GM23338 (cell line): Measurements from ENCODE around the gene VWA2. TPM values are rescaled to one million over a fixed set of nuclear protein-coding genes. Genes with fewer than 3 reads are reported as not detected.

ENCODE experiments used
- ATAC-seq: fragments of 200-7000 bp; cut with Tn5 transposase; 3 replicates; pipeline ENCODE4 v1.9.1; 2020
- DNase-seq: peaks from one replicate; pipeline ENCODE4 v3.0.0-alpha.2; 2015; ENCODE audit warnings: low spot score
- H2AFZ ChIP-seq: fragments of 200-600 bp; sonication (generic); 2 replicates; pipeline ENCODE4 v1.8.0; 2016; ENCODE audit warnings: antibody characterized with exemption, mild to moderate bottlenecking, moderate library complexity
- H3F3A ChIP-seq: fragments of 200-600 bp; sonication (generic); replicated peaks from 2 replicates; pipeline ENCODE4 v1.8.0; 2017; ENCODE audit warnings: antibody characterized with exemption, mixed run types, low read depth
- H3K27ac ChIP-seq: fragments of 200-600 bp; sonication (generic); 2 replicates; pipeline ENCODE4 v1.6.1; 2016; ENCODE audit warnings: low read depth
- H3K27me3 ChIP-seq: fragments of 200-600 bp; sonication (generic); 2 replicates; pipeline ENCODE4 v1.8.0; 2016; ENCODE audit warnings: mild to moderate bottlenecking, mixed run types, moderate library complexity; ENCODE audit not compliant: insufficient read depth
- H3K36me3 ChIP-seq: fragments of 200-600 bp; sonication (generic); 2 replicates; pipeline ENCODE4 v1.8.0; 2016; ENCODE audit warnings: mild to moderate bottlenecking; ENCODE audit not compliant: insufficient read depth
- H3K4me1 ChIP-seq: fragments of 200-600 bp; sonication (generic); 2 replicates; pipeline ENCODE4 v1.8.0; 2016; ENCODE audit warnings: mild to moderate bottlenecking, moderate library complexity; ENCODE audit not compliant: insufficient read depth
- H3K4me2 ChIP-seq: fragments of 200-600 bp; sonication (generic); 2 replicates; pipeline ENCODE4 v1.7.1; 2017; ENCODE audit warnings: mixed run types
- H3K4me3 ChIP-seq: fragments of 200-600 bp; sonication (generic); 2 replicates; pipeline ENCODE4 v1.6.1; 2016; ENCODE audit warnings: mixed run types
- H3K79me2 ChIP-seq: fragments of 200-600 bp; sonication (generic); replicated peaks from 2 replicates; pipeline ENCODE4 v1.8.0; 2017; ENCODE audit warnings: mild to moderate bottlenecking; ENCODE audit not compliant: insufficient read depth
- H3K9me2 ChIP-seq: fragments of 200-600 bp; sonication (generic); 2 replicates; pipeline ENCODE4 v1.8.0; 2017; ENCODE audit not compliant: insufficient read depth
- H4K20me1 ChIP-seq: fragments of 200-600 bp; sonication (generic); replicated peaks from 2 replicates; pipeline ENCODE4 v1.8.0; 2017; ENCODE audit warnings: mild to moderate bottlenecking; ENCODE audit not compliant: insufficient read depth
- H3K27ac Mint-ChIP-seq: 2 replicates; pipeline ENCODE4 v1.8.0; 2020; ENCODE audit warnings: inconsistent platforms, mild to moderate bottlenecking, moderate library complexity, mixed read lengths
- H3K27me3 Mint-ChIP-seq: 3 replicates; pipeline ENCODE4 v1.8.0; 2022; ENCODE audit warnings: low read depth, mild to moderate bottlenecking, moderate library complexity, mixed read lengths, inconsistent platforms; ENCODE audit not compliant: insufficient read depth, poor library complexity
- H3K36me3 Mint-ChIP-seq: 3 replicates; pipeline ENCODE4 v1.8.0; 2021; ENCODE audit warnings: low read depth, mild to moderate bottlenecking, inconsistent platforms, moderate library complexity, mixed read lengths
- H3K4me1 Mint-ChIP-seq: 3 replicates; pipeline ENCODE4 v1.8.0; 2020; ENCODE audit warnings: mild to moderate bottlenecking, inconsistent platforms, mixed read lengths
- H3K4me3 Mint-ChIP-seq: 3 replicates; pipeline ENCODE4 v1.8.0; 2021; ENCODE audit warnings: moderate library complexity, mild to moderate bottlenecking, inconsistent platforms, mixed read lengths
- H3K9me3 Mint-ChIP-seq: 3 replicates; pipeline ENCODE4 v1.8.0; 2020; ENCODE audit warnings: moderate library complexity, mild to moderate bottlenecking, inconsistent platforms, mixed read lengths
- CREB1 ChIP-seq: fragments of 250-450 bp; sonication (Bioruptor Pico); IDR thresholded peaks from 2 replicates; pipeline ENCODE4 v1.5.0; 2020; ENCODE audit warnings: low read depth, mild to moderate bottlenecking, moderate library complexity
- EZH2 ChIP-seq: fragments of 200-600 bp; sonication (generic); IDR thresholded peaks from one replicate; pipeline ENCODE4 v1.8.0; 2017; ENCODE audit warnings: antibody characterized with exemption, mild to moderate bottlenecking, low read depth; ENCODE audit not compliant: unreplicated experiment
- EZH2phosphoT487 ChIP-seq: fragments of 200-600 bp; sonication (generic); IDR thresholded peaks from one replicate; pipeline ENCODE4 v1.8.1; 2018; ENCODE audit warnings: antibody characterized with exemption; ENCODE audit not compliant: unreplicated experiment
- JUNB ChIP-seq: IDR thresholded peaks from one replicate; pipeline ENCODE4 v1.6.1; 2016; ENCODE audit warnings: antibody characterized with exemption; ENCODE audit not compliant: unreplicated experiment
- NANOG ChIP-seq: IDR thresholded peaks from 2 replicates; pipeline ENCODE4 v1.6.1; 2016; ENCODE audit warnings: antibody characterized with exemption, borderline replicate concordance
- POLR2AphosphoS5 ChIP-seq: IDR thresholded peaks from 2 replicates; pipeline ENCODE4 v1.6.1; 2016; ENCODE audit warnings: antibody characterized with exemption, low read depth
- ZNF114 ChIP-seq: fragments of 250-450 bp; sonication (Bioruptor Pico); IDR thresholded peaks from 2 replicates; pipeline ENCODE4 v1.5.0; 2020; ENCODE audit warnings: mild to moderate bottlenecking, moderate library complexity
- ZNF331 ChIP-seq: fragments of 250-450 bp; sonication (Bioruptor Pico); IDR thresholded peaks from 2 replicates; pipeline ENCODE4 v1.5.0; 2020; ENCODE audit warnings: low read depth, mild to moderate bottlenecking, moderate library complexity
- polyA plus RNA-seq: library from polyadenylated mRNA; unstranded; fragments of >200 nt; fragmentation: Nextera tagmentation; extraction: Ambion mirVana; gene quantifications from 2 replicates; pipeline ENCODE4 v1.2.1, GENCODE V29; 2016
- total RNA-seq: library from RNA; depleted of rRNA; stranded (reverse); fragments of >200 nt; shearing (Covaris generic); gene quantifications from 2 replicates; pipeline ENCODE4 v1.2.3, GENCODE V29; 2014
- TF ChIP-seq, protein P1 (sequence below): fragments of 250-450 bp; sonication (Bioruptor Pico); IDR thresholded peaks from 2 replicates; pipeline ENCODE4 v1.5.0; 2020; ENCODE audit warnings: mild to moderate bottlenecking, moderate library complexity
- TF ChIP-seq, protein P2 (sequence below), 2 experiments: fragments of 200-600 bp in 1 of 2; sonication (generic) in 1 of 2; conservative IDR thresholded peaks; 2 replicates each; pipeline versions ENCODE4 v1.5.1 to v1.6.1; 2016 to 2017; ENCODE audit warnings: antibody characterized with exemption in 2 of 2, low read depth in 2 of 2, mild to moderate bottlenecking in 2 of 2, moderate library complexity in 1 of 2
- TF ChIP-seq, protein P3 (sequence below): IDR thresholded peaks from one replicate; pipeline ENCODE4 v1.6.1; 2018; ENCODE audit warnings: antibody characterized with exemption; ENCODE audit not compliant: unreplicated experiment

The VWA2 gene
- total and polyA plus RNA-seq, 2 experiments from 2014 or later, result 0.48 to 3.7 TPM

DNA sequence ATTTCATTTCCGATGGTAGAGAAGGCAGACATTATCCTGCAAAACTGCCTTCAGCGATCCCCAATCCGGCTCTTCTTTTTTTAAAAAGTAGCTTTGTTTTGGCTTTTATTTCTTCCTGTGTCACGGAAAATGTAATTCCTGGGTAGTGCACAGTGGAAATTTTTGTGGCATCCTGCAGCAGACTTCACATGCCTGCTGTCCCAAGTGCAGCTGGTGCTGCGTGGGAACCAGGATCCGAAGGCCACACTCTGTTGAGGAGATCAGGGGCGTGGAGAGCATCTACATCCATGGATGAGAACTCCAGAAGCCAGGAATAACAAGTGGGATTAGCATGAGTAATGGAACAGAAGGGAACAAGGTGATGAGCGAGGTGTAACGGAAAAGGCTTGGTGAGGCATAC, 4.6 kb downstream of the VWA2 start:
- ATAC-seq, result no peak
- Mint-ChIP-seq H3K36me3 (no peaks in the 10 kb centered on the region), H3K4me1 (peaks cover 14% of the 10 kb centered on the region), H3K9me3 (no peaks in the 10 kb centered on the region), H3K27ac (no peak overlapping the region), H3K4me3 (no peak overlapping the region), H3K27me3 (peaks cover 20% of the 10 kb centered on the region)
- no peak overlapping the region for H3K4me3 ChIP-seq
- no peak for TF ChIP-seq EZH2phosphoT487
- no peak for TF ChIP-seq POLR2AphosphoS5
- no peak for TF ChIP-seq EZH2
- H3K27me3 ChIP-seq, result peaks cover 26% of the 10 kb centered on the region
- H3K9me2 ChIP-seq, result no peaks in the 10 kb centered on the region
- DNase-seq, result no peak
- H3F3A ChIP-seq, result no peaks in the 10 kb centered on the region
- H3K36me3 ChIP-seq, result no peaks in the 10 kb centered on the region
- no peak overlapping the region for H3K4me2 ChIP-seq
- H3K4me1 ChIP-seq, result peaks cover 6% of the 10 kb centered on the region
- H3K79me2 ChIP-seq, result no peaks in the 10 kb centered on the region
- H2AFZ ChIP-seq, result no peak overlapping the region
- H4K20me1 ChIP-seq, result no peaks in the 10 kb centered on the region
- no peak overlapping the region for H3K27ac ChIP-seq

DNA sequence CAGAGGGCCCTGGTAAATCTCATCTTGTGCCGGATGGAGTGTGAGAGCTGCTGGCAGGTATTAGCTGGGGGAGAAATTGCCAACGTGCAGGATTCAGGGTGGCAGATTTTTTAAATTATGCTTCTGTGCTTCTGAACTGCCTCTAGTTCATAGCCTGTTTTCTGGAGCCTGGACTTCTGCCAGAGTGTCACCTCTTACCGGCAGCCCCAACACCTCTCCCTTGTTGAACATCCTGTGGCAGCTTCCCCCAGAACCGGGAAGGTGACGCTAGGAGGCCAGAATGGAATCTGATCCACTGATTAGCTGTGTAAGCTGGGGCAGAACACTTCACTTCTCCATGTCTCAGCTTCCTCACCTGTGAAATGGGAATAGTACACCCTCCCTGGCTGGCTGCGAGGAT, 5.1 kb downstream of the VWA2 start:
- no peak overlapping the region for H3K4me3 Mint-ChIP-seq
- ATAC-seq (no peak), DNase-seq (no peak)
- H3K27ac ChIP-seq, result no peak overlapping the region
- H3K27ac Mint-ChIP-seq, result no peak overlapping the region
- H2AFZ ChIP-seq, result no peak overlapping the region
- H3K4me2 ChIP-seq, result no peak overlapping the region
- peaks cover 21% of the 10 kb centered on the region for H3K27me3 ChIP-seq
- H3K9me2 ChIP-seq, result no peaks in the 10 kb centered on the region
- peaks cover 12% of the 10 kb centered on the region for H3K4me1 Mint-ChIP-seq
- peaks cover 15% of the 10 kb centered on the region for H3K27me3 Mint-ChIP-seq
- H4K20me1 ChIP-seq, result no peaks in the 10 kb centered on the region
- no peaks in the 10 kb centered on the region for H3K9me3 Mint-ChIP-seq
- H3K79me2 ChIP-seq, result no peaks in the 10 kb centered on the region
- no peaks in the 10 kb centered on the region for H3K36me3 Mint-ChIP-seq
- H3F3A ChIP-seq, result no peaks in the 10 kb centered on the region
- no peak for TF ChIP-seq JUNB
- no peak for TF ChIP-seq EZH2
- TF ChIP-seq EZH2phosphoT487, result no peak
- no peak for TF ChIP-seq ZNF331
- TF ChIP-seq ZNF114, result no peak
- TF ChIP-seq NANOG, result no peak
- TF ChIP-seq POLR2AphosphoS5, result no peak
- TF ChIP-seq, protein P1, sequence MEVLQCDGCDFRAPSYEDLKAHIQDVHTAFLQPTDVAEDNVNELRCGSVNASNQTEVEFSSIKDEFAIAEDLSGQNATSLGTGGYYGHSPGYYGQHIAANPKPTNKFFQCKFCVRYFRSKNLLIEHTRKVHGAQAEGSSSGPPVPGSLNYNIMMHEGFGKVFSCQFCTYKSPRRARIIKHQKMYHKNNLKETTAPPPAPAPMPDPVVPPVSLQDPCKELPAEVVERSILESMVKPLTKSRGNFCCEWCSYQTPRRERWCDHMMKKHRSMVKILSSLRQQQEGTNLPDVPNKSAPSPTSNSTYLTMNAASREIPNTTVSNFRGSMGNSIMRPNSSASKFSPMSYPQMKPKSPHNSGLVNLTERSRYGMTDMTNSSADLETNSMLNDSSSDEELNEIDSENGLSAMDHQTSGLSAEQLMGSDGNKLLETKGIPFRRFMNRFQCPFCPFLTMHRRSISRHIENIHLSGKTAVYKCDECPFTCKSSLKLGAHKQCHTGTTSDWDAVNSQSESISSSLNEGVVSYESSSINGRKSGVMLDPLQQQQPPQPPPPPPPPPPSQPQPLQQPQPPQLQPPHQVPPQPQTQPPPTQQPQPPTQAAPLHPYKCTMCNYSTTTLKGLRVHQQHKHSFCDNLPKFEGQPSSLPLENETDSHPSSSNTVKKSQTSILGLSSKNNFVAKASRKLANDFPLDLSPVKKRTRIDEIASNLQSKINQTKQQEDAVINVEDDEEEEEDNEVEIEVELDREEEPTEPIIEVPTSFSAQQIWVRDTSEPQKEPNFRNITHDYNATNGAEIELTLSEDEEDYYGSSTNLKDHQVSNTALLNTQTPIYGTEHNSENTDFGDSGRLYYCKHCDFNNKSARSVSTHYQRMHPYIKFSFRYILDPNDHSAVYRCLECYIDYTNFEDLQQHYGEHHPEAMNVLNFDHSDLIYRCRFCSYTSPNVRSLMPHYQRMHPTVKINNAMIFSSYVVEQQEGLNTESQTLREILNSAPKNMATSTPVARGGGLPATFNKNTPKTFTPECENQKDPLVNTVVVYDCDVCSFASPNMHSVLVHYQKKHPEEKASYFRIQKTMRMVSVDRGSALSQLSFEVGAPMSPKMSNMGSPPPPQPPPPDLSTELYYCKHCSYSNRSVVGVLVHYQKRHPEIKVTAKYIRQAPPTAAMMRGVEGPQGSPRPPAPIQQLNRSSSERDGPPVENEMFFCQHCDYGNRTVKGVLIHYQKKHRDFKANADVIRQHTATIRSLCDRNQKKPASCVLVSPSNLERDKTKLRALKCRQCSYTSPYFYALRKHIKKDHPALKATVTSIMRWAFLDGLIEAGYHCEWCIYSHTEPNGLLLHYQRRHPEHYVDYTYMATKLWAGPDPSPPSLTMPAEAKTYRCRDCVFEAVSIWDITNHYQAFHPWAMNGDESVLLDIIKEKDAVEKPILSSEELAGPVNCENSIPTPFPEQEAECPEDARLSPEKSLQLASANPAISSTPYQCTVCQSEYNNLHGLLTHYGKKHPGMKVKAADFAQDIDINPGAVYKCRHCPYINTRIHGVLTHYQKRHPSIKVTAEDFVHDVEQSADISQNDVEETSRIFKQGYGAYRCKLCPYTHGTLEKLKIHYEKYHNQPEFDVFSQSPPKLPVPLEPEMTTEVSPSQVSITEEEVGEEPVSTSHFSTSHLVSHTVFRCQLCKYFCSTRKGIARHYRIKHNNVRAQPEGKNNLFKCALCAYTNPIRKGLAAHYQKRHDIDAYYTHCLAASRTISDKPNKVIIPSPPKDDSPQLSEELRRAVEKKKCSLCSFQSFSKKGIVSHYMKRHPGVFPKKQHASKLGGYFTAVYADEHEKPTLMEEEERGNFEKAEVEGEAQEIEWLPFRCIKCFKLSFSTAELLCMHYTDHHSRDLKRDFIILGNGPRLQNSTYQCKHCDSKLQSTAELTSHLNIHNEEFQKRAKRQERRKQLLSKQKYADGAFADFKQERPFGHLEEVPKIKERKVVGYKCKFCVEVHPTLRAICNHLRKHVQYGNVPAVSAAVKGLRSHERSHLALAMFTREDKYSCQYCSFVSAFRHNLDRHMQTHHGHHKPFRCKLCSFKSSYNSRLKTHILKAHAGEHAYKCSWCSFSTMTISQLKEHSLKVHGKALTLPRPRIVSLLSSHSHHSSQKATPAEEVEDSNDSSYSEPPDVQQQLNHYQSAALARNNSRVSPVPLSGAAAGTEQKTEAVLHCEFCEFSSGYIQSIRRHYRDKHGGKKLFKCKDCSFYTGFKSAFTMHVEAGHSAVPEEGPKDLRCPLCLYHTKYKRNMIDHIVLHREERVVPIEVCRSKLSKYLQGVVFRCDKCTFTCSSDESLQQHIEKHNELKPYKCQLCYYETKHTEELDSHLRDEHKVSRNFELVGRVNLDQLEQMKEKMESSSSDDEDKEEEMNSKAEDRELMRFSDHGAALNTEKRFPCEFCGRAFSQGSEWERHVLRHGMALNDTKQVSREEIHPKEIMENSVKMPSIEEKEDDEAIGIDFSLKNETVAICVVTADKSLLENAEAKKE (CRISPR knock-in tag), result no peak
- no peak for TF ChIP-seq CREB1
- TF ChIP-seq, protein P2, sequence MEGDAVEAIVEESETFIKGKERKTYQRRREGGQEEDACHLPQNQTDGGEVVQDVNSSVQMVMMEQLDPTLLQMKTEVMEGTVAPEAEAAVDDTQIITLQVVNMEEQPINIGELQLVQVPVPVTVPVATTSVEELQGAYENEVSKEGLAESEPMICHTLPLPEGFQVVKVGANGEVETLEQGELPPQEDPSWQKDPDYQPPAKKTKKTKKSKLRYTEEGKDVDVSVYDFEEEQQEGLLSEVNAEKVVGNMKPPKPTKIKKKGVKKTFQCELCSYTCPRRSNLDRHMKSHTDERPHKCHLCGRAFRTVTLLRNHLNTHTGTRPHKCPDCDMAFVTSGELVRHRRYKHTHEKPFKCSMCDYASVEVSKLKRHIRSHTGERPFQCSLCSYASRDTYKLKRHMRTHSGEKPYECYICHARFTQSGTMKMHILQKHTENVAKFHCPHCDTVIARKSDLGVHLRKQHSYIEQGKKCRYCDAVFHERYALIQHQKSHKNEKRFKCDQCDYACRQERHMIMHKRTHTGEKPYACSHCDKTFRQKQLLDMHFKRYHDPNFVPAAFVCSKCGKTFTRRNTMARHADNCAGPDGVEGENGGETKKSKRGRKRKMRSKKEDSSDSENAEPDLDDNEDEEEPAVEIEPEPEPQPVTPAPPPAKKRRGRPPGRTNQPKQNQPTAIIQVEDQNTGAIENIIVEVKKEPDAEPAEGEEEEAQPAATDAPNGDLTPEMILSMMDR (conservative IDR thresholded peaks at IDR 0.05; ENCODE audit: low read depth in 2 of 2), result no peak
- TF ChIP-seq, protein P3, sequence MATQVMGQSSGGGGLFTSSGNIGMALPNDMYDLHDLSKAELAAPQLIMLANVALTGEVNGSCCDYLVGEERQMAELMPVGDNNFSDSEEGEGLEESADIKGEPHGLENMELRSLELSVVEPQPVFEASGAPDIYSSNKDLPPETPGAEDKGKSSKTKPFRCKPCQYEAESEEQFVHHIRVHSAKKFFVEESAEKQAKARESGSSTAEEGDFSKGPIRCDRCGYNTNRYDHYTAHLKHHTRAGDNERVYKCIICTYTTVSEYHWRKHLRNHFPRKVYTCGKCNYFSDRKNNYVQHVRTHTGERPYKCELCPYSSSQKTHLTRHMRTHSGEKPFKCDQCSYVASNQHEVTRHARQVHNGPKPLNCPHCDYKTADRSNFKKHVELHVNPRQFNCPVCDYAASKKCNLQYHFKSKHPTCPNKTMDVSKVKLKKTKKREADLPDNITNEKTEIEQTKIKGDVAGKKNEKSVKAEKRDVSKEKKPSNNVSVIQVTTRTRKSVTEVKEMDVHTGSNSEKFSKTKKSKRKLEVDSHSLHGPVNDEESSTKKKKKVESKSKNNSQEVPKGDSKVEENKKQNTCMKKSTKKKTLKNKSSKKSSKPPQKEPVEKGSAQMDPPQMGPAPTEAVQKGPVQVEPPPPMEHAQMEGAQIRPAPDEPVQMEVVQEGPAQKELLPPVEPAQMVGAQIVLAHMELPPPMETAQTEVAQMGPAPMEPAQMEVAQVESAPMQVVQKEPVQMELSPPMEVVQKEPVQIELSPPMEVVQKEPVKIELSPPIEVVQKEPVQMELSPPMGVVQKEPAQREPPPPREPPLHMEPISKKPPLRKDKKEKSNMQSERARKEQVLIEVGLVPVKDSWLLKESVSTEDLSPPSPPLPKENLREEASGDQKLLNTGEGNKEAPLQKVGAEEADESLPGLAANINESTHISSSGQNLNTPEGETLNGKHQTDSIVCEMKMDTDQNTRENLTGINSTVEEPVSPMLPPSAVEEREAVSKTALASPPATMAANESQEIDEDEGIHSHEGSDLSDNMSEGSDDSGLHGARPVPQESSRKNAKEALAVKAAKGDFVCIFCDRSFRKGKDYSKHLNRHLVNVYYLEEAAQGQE, result no peak
- no peak overlapping the region for H3K4me3 ChIP-seq
- H3K36me3 ChIP-seq, result no peaks in the 10 kb centered on the region
- peaks cover 4% of the 10 kb centered on the region; the same call in 1 of the 2 replicates for H3K4me1 ChIP-seq
